BJ (cell line): ENCODE measurements around the gene NKAIN4. TPM values are rescaled to one million over a fixed set of nuclear protein-coding genes. Genes with fewer than 3 reads are reported as not detected.

Experiments used
- CTCF ChIA-PET: fragments of 350-600 bp; formaldehyde crosslinking; extraction: SDS; loops from one replicate; lab custom pipeline; 2021; ENCODE audit warnings: antibody characterized with exemption, inconsistent platforms; lab: Yijun Ruan, JAX
- POLR2A ChIA-PET: fragments of 300-600 bp; sonication (Branson Sonifier 250); formaldehyde crosslinking; extraction: SDS; loops from one replicate; lab custom pipeline; 2021; ENCODE audit warnings: antibody characterized with exemption; lab: Charles Lee
- DNase-seq: peaks from one replicate; pipeline ENCODE4 v3.0.0-alpha.2; 2011; ENCODE audit warnings: low read depth
- H3K27me3 ChIP-seq: 2 replicates; pipeline ENCODE4 v1.6.0; 2011; ENCODE audit warnings: low read length; ENCODE audit not compliant: control insufficient read depth, insufficient read depth
- H3K36me3 ChIP-seq: 2 replicates; pipeline ENCODE4 v1.5.1; 2011; ENCODE audit warnings: low read length; ENCODE audit not compliant: control insufficient read depth, insufficient read depth
- H3K4me3 ChIP-seq: 2 replicates; pipeline ENCODE4 v1.5.1; 2011; ENCODE audit warnings: low read depth, mild to moderate bottlenecking, control low read depth, low read length
- polyA plus RNA-seq: library from polyadenylated mRNA; depleted of rRNA; stranded (reverse); fragments of >200 nt; gene quantifications from 2 replicates; pipeline ENCODE4 v1.2.3, GENCODE V29; 2011
- TF ChIP-seq, protein P1 (sequence below): IDR thresholded peaks from 2 replicates; pipeline ENCODE4 v1.5.1; 2011; ENCODE audit warnings: low read depth, mild to moderate bottlenecking, control low read depth, inconsistent platforms, low read length, moderate library complexity; ENCODE audit not compliant: insufficient read depth

Gene NKAIN4
- polyA plus RNA-seq, 1 experiment, result not detected

DNA sequence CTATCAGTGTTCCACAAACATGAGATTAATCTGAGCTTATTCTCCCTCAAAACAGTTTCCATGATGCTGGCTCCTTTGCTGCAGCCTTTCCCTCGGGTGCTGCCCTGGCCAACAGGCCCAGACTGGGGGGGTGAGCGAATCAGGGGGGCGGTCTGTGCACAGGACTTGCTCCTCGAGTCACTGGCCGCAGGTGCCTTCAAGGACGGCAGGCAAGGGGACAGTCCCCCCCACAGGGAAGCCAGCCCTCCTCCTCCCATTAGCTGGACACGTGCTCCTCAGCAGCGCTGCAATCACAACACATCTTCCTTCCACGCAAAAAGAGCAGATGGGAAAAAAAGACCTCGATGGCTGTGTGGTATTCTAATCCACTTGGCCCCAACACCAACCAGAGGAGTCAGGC is 48.4 kb downstream of the NKAIN4 start:
- H3K36me3 ChIP-seq, result peaks cover 38% of the 10 kb centered on the region
- POLR2A ChIA-PET, result no interaction called here
- CTCF ChIA-PET, result interaction anchor here (0.6 to 6.3 kb wide), 4 partner anchors 18 to 590 kb away, joined by 3 to 25 read pairs (median 4); no protein-coding TSS in a partner anchor
- TF ChIP-seq, protein P1, sequence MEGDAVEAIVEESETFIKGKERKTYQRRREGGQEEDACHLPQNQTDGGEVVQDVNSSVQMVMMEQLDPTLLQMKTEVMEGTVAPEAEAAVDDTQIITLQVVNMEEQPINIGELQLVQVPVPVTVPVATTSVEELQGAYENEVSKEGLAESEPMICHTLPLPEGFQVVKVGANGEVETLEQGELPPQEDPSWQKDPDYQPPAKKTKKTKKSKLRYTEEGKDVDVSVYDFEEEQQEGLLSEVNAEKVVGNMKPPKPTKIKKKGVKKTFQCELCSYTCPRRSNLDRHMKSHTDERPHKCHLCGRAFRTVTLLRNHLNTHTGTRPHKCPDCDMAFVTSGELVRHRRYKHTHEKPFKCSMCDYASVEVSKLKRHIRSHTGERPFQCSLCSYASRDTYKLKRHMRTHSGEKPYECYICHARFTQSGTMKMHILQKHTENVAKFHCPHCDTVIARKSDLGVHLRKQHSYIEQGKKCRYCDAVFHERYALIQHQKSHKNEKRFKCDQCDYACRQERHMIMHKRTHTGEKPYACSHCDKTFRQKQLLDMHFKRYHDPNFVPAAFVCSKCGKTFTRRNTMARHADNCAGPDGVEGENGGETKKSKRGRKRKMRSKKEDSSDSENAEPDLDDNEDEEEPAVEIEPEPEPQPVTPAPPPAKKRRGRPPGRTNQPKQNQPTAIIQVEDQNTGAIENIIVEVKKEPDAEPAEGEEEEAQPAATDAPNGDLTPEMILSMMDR, result no peak
- H3K4me3 ChIP-seq, result no peak overlapping the region
- DNase-seq, result no peak
- no peaks in the 10 kb centered on the region for H3K27me3 ChIP-seq

DNA sequence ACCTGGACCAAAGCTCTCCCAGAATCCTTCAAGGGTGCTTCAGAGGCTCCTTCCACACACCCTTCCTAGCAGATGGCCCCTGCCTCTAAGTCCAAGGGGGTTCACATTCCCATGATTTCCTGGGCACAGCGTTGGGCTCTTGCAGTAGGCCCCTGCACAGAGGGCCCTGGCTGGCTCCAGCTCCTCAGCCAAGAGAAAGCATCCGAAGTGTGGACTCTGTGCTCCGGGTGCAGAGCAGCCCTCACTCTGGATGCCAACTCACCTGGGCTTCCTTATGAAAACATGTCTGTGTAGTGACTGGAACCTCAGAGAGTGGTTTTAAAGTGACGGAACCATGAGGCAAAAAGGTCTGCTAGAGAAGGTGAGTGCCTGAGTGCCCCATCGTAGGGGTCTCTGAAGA is 49.9 kb downstream of the NKAIN4 start:
- H3K4me3 ChIP-seq, result no peak overlapping the region
- TF ChIP-seq, protein P1, result no peak
- ChIA-PET POLR2A (no interaction called here), CTCF (interaction anchor here (1.2 to 6.3 kb wide), 4 partner anchors 9 to 21 kb away, joined by 3 to 25 read pairs (median 8); partner anchors contain the start of gene YTHDF1)
- peaks cover 32% of the 10 kb centered on the region for H3K36me3 ChIP-seq
- no peaks in the 10 kb centered on the region for H3K27me3 ChIP-seq
- no peak for DNase-seq

DNA sequence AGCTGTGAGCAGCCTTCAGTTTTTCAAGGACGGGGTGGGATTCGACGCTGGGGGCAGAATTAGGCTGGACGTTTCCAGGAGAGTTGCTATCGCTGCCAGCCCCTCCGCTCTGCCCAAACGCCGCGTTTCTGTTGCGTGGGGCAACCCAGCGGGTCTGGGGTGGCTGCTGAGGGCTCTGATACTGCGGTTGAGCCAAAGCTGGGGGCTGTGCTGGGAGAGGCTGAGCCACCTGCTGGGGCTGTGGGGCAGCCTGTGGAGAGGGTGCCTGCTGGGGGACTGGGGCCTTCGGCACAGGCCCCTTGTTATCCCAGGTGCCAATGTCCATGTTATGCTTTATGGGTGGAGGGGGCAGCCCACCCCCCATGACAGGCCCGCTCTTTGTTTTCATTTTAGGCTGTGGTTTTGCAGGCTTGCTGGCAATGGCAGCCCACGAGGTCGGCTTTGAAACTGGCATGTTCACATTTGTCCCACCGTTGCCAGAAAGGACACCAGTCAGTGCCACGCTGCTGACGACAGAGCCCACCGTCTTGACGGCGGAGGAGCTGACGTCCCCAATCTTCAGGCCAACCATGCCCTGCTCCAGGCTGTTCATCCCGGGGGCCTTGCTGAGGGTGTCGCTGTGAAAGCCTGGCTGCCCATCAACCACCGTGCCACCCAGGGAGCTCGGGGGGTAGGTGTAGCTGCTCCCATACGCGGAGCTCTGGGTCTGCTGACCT is 51.3 kb downstream of the NKAIN4 start:
- TF ChIP-seq, protein P1, result no peak
- no peak for DNase-seq
- H3K4me3 ChIP-seq, result no peak overlapping the region
- H3K27me3 ChIP-seq, result no peaks in the 10 kb centered on the region
- POLR2A ChIA-PET, result no interaction called here
- peaks cover 30% of the 10 kb centered on the region for H3K36me3 ChIP-seq
- CTCF ChIA-PET, result interaction anchor here (1.2 to 2.0 kb wide), 3 partner anchors 8 to 20 kb away, joined by 3 to 8 read pairs (median 6); no protein-coding TSS in a partner anchor

DNA sequence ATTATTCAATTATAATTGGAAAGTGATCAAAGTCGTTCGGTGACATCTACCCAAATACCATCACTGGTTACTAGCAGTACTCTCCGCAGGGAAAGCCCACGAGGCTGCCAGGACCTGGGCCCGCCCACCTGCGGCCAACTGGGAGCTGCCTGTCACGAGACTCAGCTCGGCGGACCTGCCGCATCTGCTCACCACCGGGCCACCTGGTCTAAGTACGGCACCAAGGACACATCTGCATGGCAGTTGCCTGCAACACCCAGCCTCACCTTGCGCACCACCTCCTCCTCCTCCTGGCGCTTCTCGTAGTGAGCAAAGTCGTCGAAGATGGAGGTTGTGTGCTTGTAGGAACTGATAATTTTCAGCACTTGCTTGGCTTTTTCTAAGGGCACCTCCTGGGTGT is 52.2 kb downstream of the NKAIN4 start:
- DNase-seq, result no peak
- no peak overlapping the region for H3K4me3 ChIP-seq
- TF ChIP-seq, protein P1, result no peak
- ChIA-PET POLR2A (no interaction called here), CTCF (interaction anchor here (2.0 kb wide), 1 partner anchor 21 kb away, joined by 6 read pairs; no protein-coding TSS in a partner anchor)
- no peaks in the 10 kb centered on the region for H3K27me3 ChIP-seq
- H3K36me3 ChIP-seq, result peaks cover 32% of the 10 kb centered on the region

DNA sequence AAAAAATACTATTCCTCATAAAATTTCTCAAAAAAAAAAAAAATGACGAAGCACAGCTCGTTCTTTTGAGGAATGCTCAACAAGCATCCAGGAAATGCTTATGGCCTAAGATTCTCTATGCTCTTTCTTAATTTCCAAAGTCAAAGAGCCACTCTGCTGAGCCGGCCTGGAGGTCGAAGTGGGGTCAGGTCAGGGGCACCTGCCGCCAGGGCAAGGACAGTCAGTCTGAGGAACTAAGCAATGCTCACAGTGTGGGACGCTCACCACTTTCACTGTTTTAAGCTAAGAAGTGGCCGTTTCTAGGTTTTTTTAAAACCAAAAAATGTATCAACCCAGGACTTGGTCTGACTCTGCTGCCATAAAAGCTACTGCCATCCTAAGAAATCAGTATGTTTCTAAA is 55.7 kb downstream of the NKAIN4 start:
- POLR2A ChIA-PET, result no interaction called here
- TF ChIP-seq, protein P1, result no peak
- CTCF ChIA-PET, result interaction anchor here (0.6 to 1.8 kb wide), 7 partner anchors 14 to 34 kb away, joined by 3 to 8 read pairs (median 5); partner anchors contain the start of gene YTHDF1
- Histone ChIP-seq H3K36me3 (peaks cover 22% of the 10 kb centered on the region), H3K27me3 (no peaks in the 10 kb centered on the region), H3K4me3 (no peak overlapping the region)
- no peak for DNase-seq
